NCI-H1105 treated with DMSO at 0.1 percent for 48 hours (cell line): Measurements from ENCODE around the gene FAM43B.
"Not testable (repeated sequence)": the region's sequence is repeated elsewhere in the genome, so short reads cannot be mapped to it uniquely, and the experiment has no call there.

Experiments used
- DNase-seq: peaks from one replicate; lab custom pipeline; 2025; lab: John Stamatoyannopoulos, UW

Gene FAM43B, protein sequence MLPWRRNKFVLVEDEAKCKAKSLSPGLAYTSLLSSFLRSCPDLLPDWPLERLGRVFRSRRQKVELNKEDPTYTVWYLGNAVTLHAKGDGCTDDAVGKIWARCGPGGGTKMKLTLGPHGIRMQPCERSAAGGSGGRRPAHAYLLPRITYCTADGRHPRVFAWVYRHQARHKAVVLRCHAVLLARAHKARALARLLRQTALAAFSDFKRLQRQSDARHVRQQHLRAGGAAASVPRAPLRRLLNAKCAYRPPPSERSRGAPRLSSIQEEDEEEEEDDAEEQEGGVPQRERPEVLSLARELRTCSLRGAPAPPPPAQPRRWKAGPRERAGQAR

DNA sequence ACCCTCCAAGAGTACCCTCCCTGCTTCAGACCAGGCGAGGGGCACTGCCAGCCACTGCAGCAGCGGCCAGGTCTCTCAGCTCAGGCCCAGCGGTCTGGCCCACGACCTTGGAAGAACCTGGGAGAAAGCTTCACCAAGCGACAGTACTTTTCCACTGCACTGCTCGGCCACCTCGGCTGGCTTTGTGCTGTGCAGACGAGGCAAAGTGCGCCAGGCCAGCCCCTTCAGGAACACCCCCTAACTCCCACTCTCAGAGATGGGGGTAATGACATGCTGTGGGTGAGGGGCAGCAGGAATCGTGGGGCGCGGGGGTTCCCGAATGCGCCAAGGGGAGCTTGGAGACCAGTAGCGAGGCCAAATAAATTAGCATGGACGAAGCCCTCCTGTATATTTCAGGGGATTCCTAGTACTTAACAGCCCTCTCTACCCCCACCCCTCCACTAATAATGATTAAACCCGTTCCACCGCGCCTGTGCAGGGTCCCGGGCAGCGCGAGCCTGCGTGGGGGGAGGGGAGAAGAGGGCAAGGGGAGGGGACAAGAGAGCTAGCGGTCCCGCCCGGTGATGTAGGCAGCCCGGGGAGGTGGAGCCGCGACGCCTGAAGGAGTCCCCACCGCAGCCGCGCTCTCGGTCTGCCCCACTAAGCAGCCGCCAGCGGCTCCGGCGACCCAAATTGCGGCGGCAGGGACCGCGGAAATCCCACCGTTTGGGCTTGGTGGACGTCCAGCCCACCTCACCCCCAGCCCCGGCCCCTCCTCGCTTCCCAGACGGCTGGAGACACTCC, at the start of gene FAM43B:
Gene FAM43B (plus strand): TSS at position 629 of the 783 bp plus-strand sequence. CDS start 401 bp downstream, outside the sequence.
- peak; percentile 44 for DNase-seq

- DNase-seq: no peak
Measured at GRCh38 chr1:20505488-20505887, 46.9 kb upstream of the FAM43B start.

GRCh38 chr1:20507248-20507563, 45.2 kb upstream of the FAM43B start:
- DNase-seq: no peak

- peak; percentile 86 for DNase-seq
Measured at GRCh38 chr1:20507564-20508410, 44.6 kb upstream of the FAM43B start, which contains the start of gene MUL1. MUL1 (minus strand) TSS chr1:20508151; CDS start chr1:20508024, 127 bp downstream.

- no peak for DNase-seq
Measured at GRCh38 chr1:20508411-20508771, 44.0 kb upstream of the FAM43B start.

DNA sequence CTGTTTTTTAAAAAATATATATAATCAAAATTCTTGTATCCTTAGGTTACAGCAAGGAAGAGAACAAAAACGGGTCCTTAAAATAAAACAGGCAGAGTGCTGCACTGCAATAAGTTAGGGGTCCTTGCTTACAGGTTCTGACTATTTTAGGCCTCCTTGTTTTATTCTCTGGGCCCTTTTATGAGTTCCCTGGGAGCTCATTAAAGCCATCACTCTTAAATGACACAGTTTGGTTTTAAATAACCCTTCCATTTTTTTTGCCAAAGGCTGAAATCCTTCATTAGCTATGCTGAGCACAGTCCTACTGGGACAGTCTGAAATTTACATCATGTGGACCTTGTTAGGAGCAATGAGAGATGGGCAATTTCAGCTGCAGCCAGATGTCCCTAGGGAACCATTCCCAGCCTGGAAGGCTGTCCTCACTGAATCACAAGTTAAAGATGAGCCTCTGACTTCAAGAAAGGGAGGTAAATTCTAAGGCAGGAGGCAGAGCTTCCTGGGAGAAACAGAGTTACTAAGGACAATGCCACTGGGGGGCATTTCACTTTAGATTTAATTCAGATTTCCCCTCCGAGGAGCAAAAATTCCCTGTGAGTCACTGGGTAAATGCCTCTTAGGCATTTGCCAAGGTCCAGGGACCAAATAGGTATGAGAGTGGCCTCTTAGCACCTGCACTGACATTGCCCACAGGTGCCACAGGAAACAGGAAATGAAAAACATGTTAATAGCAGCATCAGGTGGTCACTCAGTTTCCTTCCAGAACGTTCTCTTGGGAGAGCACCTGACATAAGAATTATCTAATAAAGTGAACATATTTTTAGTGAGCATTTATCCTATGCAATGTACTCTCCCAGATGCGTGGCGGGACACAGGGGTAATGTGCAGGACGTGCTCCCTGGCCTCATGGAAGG, 40.6 kb upstream of the FAM43B start:
- no peak for DNase-seq

DNA sequence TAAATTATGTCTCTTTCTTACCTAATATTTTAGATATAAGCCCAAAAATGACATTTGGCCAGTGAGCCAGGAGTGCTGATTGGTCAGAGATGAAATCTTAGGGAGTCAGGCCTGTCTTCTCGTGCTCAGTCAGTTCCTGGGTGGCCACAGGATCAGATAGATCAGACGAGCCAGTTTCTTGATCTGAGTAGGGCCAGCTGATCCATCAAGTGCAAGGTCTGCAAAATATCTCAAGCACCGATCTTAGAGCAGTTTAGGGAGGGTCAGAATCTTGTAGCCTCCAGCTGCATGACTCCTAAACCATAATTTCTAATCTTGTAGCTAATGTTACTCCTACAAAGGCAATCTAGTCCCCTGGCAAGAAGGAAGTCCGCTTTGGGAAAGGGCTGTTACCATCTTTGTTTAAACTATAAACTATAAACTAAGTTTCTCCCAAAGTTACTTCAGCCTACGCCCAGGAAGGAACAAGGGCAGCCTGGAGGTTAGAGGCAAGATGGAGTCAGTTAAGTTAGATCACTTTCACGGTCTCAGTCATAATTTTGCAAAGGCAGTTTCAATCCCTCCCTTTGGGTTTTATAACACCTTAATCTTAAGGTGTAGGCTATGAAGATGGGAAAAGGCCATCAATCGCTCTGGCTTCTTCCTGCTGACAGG, 32.6 kb upstream of the FAM43B start:
- DNase-seq: not testable (repeated sequence)

- peak; percentile 61 for DNase-seq
Measured at GRCh38 chr1:20521960-20522861, 30.2 kb upstream of the FAM43B start.

- DNase-seq: no peak
Measured at GRCh38 chr1:20526267-20526666, 26.1 kb upstream of the FAM43B start.

- DNase-seq: no peak
Measured at GRCh38 chr1:20528221-20528620, 24.2 kb upstream of the FAM43B start.

- DNase-seq: no peak
Measured at GRCh38 chr1:20530306-20530705, 22.1 kb upstream of the FAM43B start.

DNA sequence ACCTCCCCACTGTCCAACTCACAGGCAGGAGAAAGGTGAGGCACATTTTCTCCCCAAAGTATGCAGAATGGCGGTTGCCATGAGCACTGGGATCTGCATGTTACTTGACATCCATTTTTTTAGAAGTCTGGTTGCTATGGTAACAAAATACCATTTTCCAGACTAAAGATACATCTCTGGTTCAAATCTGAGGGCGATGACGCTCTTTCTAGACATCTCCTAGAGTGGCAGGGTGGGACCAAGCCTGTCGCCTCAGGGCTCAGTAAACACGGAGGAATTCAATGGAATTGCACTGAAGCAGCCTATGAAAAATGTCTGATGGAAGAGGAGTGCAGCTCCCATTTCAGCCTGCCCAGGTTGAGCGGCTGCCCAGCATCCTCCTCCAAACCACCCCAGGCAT, 21.5 kb upstream of the FAM43B start:
- no peak for DNase-seq

DNA sequence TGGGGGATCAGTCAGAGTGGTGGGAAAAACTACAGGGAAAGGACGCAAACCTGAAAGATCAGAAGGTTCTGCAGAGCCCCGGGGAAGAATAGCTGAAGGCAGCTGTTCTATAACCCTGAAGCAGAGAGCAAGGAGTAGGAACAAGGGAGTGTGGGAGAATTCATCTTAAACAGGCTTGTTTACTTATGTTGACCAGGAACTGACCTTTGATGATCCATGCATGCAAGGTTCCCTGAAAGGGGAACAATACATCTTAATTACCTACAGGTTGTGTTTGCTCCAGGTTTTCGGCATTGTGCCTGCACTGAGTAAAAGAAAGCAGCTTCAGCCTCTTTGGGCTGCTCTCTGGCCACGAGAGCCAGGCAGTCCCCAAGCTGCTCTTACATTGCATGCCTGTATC, 18.7 kb upstream of the FAM43B start:
- DNase-seq: no peak

- no peak for DNase-seq
Measured at GRCh38 chr1:20534659-20535417, 17.5 kb upstream of the FAM43B start.

GRCh38 chr1:20538227-20538626, 14.1 kb upstream of the FAM43B start:
- peak; percentile 2 for DNase-seq

- DNase-seq: no peak
Measured at GRCh38 chr1:20538760-20539551, 13.4 kb upstream of the FAM43B start.

DNA sequence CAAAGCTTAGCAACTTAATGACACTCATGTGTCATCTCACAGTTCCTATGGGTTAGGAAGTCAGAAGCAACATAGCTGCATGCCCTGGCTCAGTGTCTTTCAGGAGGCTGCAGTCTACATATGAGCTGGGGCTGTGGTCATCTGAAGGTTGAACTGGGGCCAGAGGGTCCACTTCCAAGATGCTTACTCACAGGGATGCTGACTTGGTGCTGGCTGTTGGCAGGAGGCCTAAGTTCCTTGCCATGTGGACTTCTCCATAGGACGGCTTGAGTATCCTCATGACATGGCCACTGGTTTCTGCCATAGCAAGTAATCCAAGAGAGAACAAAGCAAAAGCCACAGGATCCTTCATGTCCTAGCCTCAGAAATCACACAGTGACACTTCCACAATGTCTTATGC, 12.1 kb upstream of the FAM43B start:
- DNase-seq: no peak

GRCh38 chr1:20546637-20547036, 5.7 kb upstream of the FAM43B start:
- no peak for DNase-seq
